ENCODE results near the gene BAZ2B. TPM values are rescaled to one million over a fixed set of nuclear protein-coding genes. Genes with fewer than 3 reads are reported as not detected.

BAZ2B gene
- total RNA-seq, 1 experiment from 2014 or later: 54.9 TPM

DNA sequence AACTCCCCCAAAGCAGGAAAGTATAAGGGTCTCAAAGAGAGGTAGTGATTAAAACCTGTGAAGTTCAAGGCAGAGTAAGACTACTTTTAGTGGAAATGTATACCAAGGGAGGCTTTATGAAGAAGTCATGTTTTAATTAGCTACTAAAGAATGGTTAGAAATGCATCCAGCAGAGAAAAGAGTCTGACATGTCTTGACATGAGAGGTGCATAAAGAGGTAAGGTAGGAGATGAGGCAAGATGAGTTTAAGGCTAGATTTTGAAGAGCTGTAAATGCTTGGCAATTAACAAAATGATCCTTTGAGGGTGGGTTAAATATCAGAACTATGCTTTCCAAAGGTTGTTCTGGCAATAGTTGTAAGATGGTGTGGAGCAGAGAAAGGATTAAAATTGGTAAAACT, 241.1 kb downstream of the BAZ2B start:
- H3K27me3 Mint-ChIP-seq (ENCODE audit: low read depth): no peaks in the 10 kb centered on the region

More for the DNA sequence above, 241.1 kb downstream of the BAZ2B start:
- Histone ChIP-seq H3K9ac (ENCODE audit: extremely low read depth, insufficient read length, low read length) (no peak overlapping the region), H2AFZ (ENCODE audit: low read length) (no peak overlapping the region), H3K27ac (ENCODE audit: insufficient read length, low read depth, low read length) (no peak overlapping the region), H3T11ph (ENCODE audit: low read length) (no peak overlapping the region), H3K79me1 (ENCODE audit: insufficient read depth, low read depth, low read length, poor library complexity, severe bottlenecking) (no peaks in the 10 kb centered on the region), H3K14ac (ENCODE audit: insufficient read depth, low read length) (no peak overlapping the region), H3K9me3 (ENCODE audit: control insufficient read depth, low read depth, low read length) (no peaks in the 10 kb centered on the region), H2BK15ac (ENCODE audit: low read depth, low read length) (no peak overlapping the region), H3K4ac (ENCODE audit: low read depth, low read length) (no peak overlapping the region), H3K23ac (ENCODE audit: insufficient read length, low read depth, low read length) (no peak overlapping the region), H3K27me3 (ENCODE audit: insufficient read depth, low read length) (no peaks in the 10 kb centered on the region), H4K20me1 (ENCODE audit: control insufficient read depth, insufficient read depth, insufficient read length) (no peaks in the 10 kb centered on the region), H2BK20ac (ENCODE audit: low read depth, low read length, poor library complexity, severe bottlenecking) (no peak overlapping the region), H4K5ac (ENCODE audit: insufficient read length, low read depth, low read length) (no peak overlapping the region), H3K4me1 (ENCODE audit: insufficient read depth, low read length) (no peaks in the 10 kb centered on the region), H2BK5ac (ENCODE audit: insufficient read length, low read length) (no peak overlapping the region), H3K79me2 (ENCODE audit: insufficient read depth, low read length) (no peaks in the 10 kb centered on the region), H3K23me2 (ENCODE audit: insufficient read length, low read depth, low read length, poor library complexity, severe bottlenecking) (no peaks in the 10 kb centered on the region), H3K18ac (ENCODE audit: insufficient read length, low read depth, low read length) (no peak overlapping the region), H3K4me2 (ENCODE audit: insufficient read depth, insufficient read length, low read length) (no peak overlapping the region), H4K8ac (replicated peaks; ENCODE audit: insufficient read length, low read depth, low read length) (no peak overlapping the region), H2BK12ac (ENCODE audit: insufficient read length, low read depth, low read length) (no peak overlapping the region), H3K56ac (ENCODE audit: insufficient read length, low read depth, low read length) (no peak overlapping the region), H2AK5ac (ENCODE audit: insufficient read length, low read length) (no peak overlapping the region), H4K91ac (ENCODE audit: insufficient read length, low read depth, low read length) (no peak overlapping the region), H2BK120ac (ENCODE audit: low read depth, low read length, poor library complexity, severe bottlenecking) (no peak overlapping the region)
- Mint-ChIP-seq H3K36me3 (ENCODE audit: insufficient read depth in 1 of 3, low read depth in 3 of 3) (peaks cover 10 to 28% (median 16%) of the 10 kb centered on the region in 3 experiments; a peak in 6 of 7 replicates), H3K27ac (peak overlapping the region in 1 of 3 experiments; percentile 1; a peak in 1 of 7 replicates), H3K4me1 (no peaks in the 10 kb centered on the region; a peak in 1 of 4 replicates), H3K9me3 (no peaks in the 10 kb centered on the region), H3K4me3 (no peak overlapping the region)
- TF ChIP-seq, protein P1, sequence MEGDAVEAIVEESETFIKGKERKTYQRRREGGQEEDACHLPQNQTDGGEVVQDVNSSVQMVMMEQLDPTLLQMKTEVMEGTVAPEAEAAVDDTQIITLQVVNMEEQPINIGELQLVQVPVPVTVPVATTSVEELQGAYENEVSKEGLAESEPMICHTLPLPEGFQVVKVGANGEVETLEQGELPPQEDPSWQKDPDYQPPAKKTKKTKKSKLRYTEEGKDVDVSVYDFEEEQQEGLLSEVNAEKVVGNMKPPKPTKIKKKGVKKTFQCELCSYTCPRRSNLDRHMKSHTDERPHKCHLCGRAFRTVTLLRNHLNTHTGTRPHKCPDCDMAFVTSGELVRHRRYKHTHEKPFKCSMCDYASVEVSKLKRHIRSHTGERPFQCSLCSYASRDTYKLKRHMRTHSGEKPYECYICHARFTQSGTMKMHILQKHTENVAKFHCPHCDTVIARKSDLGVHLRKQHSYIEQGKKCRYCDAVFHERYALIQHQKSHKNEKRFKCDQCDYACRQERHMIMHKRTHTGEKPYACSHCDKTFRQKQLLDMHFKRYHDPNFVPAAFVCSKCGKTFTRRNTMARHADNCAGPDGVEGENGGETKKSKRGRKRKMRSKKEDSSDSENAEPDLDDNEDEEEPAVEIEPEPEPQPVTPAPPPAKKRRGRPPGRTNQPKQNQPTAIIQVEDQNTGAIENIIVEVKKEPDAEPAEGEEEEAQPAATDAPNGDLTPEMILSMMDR (conservative IDR thresholded peaks at IDR 0.05): no peak
- no peak for DNase-seq

Measured in H9 (cell line).